ENCODE measurements around the gene ARVCF. TPM values are rescaled to one million over a fixed set of nuclear protein-coding genes. Genes with fewer than 3 reads are reported as not detected.
A peak's percentile ranks its signal among the peaks of the same experiment; 100 is the strongest.

ARVCF gene
- total RNA-seq, 4 donors from 2014 or later, result 32.5 to 61.5 (median 39.5) TPM

DNA sequence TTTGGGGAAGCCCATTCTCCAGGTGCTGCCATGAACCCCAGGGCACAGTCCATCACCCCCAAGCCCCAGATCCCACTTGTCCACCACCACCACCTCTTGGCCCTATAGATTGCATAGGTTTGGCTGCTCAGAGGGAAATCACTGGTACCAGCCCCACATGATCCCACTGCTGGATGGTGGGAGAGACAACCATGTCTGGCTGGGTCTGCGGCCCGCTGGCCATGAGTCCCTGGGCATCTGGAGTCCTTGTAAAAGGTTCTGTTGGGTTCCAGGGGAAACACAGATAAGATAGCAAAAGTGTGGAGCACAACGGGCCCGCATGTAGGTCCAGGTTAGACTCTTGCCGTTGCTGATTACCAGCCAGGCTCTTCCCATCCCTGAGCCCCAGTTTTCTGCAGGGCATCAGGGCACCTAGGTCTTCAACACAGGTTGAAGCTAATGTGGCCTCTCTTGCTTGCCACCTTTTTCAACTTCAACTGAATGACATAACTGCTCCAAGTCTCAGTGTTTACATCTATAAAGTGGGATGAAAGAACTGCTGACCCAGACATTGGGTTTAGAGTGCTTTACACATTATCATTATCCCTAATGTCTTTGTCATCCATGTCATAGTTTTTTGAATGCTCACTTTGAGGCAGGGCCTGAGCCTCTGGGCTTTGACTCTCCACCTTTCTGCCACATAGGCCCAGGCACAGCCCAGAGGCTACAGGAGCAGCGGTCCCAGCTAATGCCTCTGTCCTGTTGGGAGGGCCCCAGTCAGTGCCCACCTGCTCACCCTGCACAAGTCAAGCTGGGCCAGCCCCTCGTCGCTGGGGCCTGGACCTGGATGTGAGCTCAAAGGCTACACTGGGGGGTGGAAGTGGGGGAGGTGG is 3.3 kb upstream of the ARVCF start:
- H3K27ac ChIP-seq, result peak overlapping the region in 3 of 4 donors; percentile 78 to 90 (median 89)
- H3K36me3 ChIP-seq, result peaks cover 0 to 5% of the 10 kb centered on the region in 2 donors
- no peak for ATAC-seq
- H3K4me1 ChIP-seq, result peaks cover 0 to 63% (median 21%) of the 10 kb centered on the region in 3 donors
- H3K9me3 ChIP-seq, result no peaks in the 10 kb centered on the region
- H3K27me3 ChIP-seq, result no peaks in the 10 kb centered on the region
- TF ChIP-seq, protein P1, sequence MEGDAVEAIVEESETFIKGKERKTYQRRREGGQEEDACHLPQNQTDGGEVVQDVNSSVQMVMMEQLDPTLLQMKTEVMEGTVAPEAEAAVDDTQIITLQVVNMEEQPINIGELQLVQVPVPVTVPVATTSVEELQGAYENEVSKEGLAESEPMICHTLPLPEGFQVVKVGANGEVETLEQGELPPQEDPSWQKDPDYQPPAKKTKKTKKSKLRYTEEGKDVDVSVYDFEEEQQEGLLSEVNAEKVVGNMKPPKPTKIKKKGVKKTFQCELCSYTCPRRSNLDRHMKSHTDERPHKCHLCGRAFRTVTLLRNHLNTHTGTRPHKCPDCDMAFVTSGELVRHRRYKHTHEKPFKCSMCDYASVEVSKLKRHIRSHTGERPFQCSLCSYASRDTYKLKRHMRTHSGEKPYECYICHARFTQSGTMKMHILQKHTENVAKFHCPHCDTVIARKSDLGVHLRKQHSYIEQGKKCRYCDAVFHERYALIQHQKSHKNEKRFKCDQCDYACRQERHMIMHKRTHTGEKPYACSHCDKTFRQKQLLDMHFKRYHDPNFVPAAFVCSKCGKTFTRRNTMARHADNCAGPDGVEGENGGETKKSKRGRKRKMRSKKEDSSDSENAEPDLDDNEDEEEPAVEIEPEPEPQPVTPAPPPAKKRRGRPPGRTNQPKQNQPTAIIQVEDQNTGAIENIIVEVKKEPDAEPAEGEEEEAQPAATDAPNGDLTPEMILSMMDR (IDR thresholded peaks at IDR 0.05), result no peak
- no peak for TF ChIP-seq POLR2AphosphoS5 (IDR thresholded peaks at IDR 0.05)
- no peak for TF ChIP-seq POLR2A (IDR thresholded peaks at IDR 0.05)
- no peak for TF ChIP-seq EP300 (IDR thresholded peaks at IDR 0.05)
- H3K4me3 ChIP-seq, result peak overlapping the region; percentile 36 to 97
- WGBS, 2 donors (ENCODE audit: low coverage in 1 of 2), result no CpG with 5 or more reads among the region's 8 CpGs

DNA sequence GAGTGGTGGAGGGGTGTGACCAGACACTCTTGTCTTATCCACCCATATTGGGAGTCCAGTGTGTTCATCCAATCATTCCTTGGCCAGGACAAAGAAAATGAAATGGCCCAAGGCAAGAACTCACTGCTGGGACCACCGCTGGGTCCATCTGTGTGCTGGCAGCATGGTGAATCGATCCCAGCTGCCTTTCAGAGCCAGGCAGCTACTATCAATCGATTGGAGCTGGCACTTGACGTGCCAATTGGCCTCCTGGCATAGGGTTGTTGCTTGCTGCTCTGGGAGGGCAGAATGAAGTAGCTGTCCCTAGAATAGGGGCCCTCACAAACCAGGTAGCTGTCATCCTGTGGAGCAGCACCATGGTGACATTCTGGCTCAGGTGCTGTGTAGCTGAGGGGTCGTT is 1.4 kb upstream of the ARVCF start:
- Histone ChIP-seq H3K4me1 (peaks cover 0 to 70% (median 26%) of the 10 kb centered on the region in 3 donors), H3K9me3 (no peaks in the 10 kb centered on the region)
- TF ChIP-seq POLR2AphosphoS5 (IDR thresholded peaks at IDR 0.05) (no peak), EP300 (IDR thresholded peaks at IDR 0.05) (no peak), POLR2A (IDR thresholded peaks at IDR 0.05) (no peak)
- TF ChIP-seq, protein P1 (IDR thresholded peaks at IDR 0.05), result no peak

DNA sequence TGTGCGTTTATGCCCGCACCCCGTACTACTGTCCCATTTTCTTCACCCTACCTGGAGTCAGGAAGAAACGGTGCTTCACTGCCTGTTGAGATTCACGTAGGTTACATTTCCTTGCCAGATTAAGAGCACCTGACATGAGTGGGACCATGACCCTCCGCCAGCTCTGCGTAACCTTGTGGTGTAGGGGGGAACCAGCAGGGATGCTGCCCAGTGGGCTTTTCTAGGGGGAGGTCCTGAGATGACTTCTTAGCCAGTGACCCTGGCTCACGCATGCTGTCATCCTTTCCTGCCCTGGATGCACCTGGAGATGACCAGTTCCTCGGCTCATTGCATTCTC is 967 bp upstream of the ARVCF start:
- 60 to 77% methylated on average over 4 to 5 of the region's 9 CpGs for WGBS, 2 donors (ENCODE audit: low coverage in 1 of 2)
- H3K27me3 ChIP-seq, result no peaks in the 10 kb centered on the region
- H3K9me3 ChIP-seq, result no peaks in the 10 kb centered on the region
- H3K4me1 ChIP-seq, result peaks cover 0 to 70% (median 26%) of the 10 kb centered on the region in 3 donors
- no peak for TF ChIP-seq POLR2AphosphoS5 (IDR thresholded peaks at IDR 0.05)
- H3K36me3 ChIP-seq, result no peaks in the 10 kb centered on the region
- peak overlapping the region in 1 of 2 donors; percentile 79 for H3K4me3 ChIP-seq
- ATAC-seq, result no peak
- H3K27ac ChIP-seq, result no peak overlapping the region

More for the DNA sequence above, 1.4 kb upstream of the ARVCF start:
- ATAC-seq, result no peak
- Histone ChIP-seq H3K36me3 (no peaks in the 10 kb centered on the region), H3K27ac (no peak overlapping the region), H3K27me3 (no peaks in the 10 kb centered on the region), H3K4me3 (no peak overlapping the region)
- 100% methylated on average over 1 of the region's 5 CpGs; no CpG with 5 or more reads in 1 of the 2 donors for WGBS, 2 donors (ENCODE audit: low coverage in 1 of 2)

DNA sequence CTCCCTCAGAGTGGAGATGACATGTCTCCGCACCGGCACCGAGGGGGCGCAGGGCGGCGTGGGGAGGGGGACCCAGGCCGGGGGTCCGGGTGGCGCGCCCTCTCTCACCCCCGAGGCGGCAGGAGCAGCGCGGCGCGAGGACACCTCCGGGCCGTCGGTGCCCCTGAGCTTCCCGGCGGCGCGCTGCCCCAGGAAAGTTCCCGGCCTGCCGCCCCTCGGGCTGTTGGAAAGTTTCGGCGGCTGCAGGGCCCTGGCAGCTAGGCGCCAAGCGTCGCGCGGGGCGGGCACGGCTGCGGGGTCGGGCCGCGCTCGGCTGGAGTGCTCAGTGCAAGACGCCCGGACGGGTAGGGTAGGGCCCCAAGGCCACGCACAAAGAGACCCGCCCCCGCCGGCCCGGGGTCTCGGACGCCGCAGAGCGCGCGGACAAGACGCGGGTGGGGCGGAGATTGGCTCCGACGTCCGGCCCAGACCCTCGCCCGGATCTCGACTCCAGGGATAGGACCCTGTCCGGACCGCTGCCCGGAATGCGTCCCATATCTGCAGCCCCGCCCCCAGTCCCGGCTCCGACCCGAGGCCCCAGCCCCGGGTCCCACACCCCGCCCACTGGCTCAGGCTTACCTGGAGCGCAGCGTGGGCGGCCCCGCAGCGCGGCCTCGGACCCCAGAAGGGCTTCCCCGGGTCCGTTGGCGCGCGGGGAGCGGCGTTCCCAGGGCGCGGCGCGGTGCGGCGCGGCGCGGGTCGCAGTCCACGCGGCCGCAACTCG is 471 bp downstream of the ARVCF start:
- H3K27ac ChIP-seq, result peak overlapping the region in 3 of 4 donors; percentile 38 to 69 (median 53)
- ATAC-seq, result no peak
- no peaks in the 10 kb centered on the region for H3K36me3 ChIP-seq
- 10% methylated on average over 4 of the region's 101 CpGs; no CpG with 5 or more reads in 1 of the 2 donors for WGBS, 2 donors (ENCODE audit: low coverage in 1 of 2)
- H3K4me3 ChIP-seq, result peak overlapping the region; percentile 34 to 79
- no peaks in the 10 kb centered on the region for H3K27me3 ChIP-seq
- TF ChIP-seq POLR2A (IDR thresholded peaks at IDR 0.05) (peak in 1 of 2 donors; percentile 11), EP300 (IDR thresholded peaks at IDR 0.05) (no peak), POLR2AphosphoS5 (IDR thresholded peaks at IDR 0.05) (no peak)
- TF ChIP-seq, protein P1 (IDR thresholded peaks at IDR 0.05), result no peak
- no peaks in the 10 kb centered on the region for H3K9me3 ChIP-seq
- peaks cover 0 to 59% (median 15%) of the 10 kb centered on the region in 3 donors for H3K4me1 ChIP-seq

DNA sequence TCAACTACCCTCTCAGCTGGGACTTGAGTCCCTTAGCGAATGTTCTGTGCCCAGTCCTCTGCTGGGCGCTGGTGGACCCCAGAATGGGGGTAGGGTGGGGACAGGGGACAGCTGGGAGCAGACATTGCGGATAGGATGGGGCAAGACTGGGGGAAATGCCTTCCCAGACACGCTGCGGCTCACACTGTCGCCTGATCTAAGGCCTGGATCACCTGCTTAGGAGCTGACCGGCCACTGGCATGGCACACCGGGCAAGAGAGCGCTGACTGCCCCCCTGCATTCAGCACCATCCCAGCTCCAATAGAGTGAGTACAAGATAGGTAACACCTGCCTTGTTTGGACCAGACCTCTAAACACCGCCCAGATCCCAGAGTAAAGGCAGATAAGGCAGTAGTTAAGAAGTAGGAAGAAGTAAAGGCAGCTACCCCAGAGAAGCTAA is 1.4 kb downstream of the ARVCF start:
- TF ChIP-seq, protein P1 (IDR thresholded peaks at IDR 0.05), result no peak
- TF ChIP-seq POLR2A (IDR thresholded peaks at IDR 0.05) (no peak), POLR2AphosphoS5 (IDR thresholded peaks at IDR 0.05) (no peak), EP300 (IDR thresholded peaks at IDR 0.05) (no peak)
- WGBS, 2 donors (ENCODE audit: low coverage in 1 of 2), result 83 to 100% methylated on average over 1 of the region's 10 CpGs

More for the DNA sequence above, 1.4 kb downstream of the ARVCF start:
- Histone ChIP-seq H3K27ac (no peak overlapping the region), H3K36me3 (no peaks in the 10 kb centered on the region), H3K4me1 (peaks cover 0 to 53% (median 15%) of the 10 kb centered on the region in 3 donors), H3K27me3 (no peaks in the 10 kb centered on the region), H3K4me3 (no peak overlapping the region), H3K9me3 (no peaks in the 10 kb centered on the region)
- no peak for ATAC-seq

Measured in gastroesophageal sphincter (tissue), 4 donors.